K562 (cell line): ENCODE results near the gene CACNA1C.

Experiments
- BHLHE40 ChIP-seq: IDR thresholded peaks from 2 replicates; pipeline ENCODE4 v1.6.1; 2011; ENCODE audit warnings: low read length, improper control_type of control experiment
- CREB1 ChIP-seq, 2 experiments: sonication (generic) in 1 of 2; formaldehyde crosslinking in 1 of 2; IDR thresholded peaks; 2 replicates each; pipeline versions ENCODE4 v1.6.1 to v1.8.0; 2012 to 2022; ENCODE audit warnings: inconsistent platforms in 1 of 2, mild to moderate bottlenecking in 1 of 2, missing genetic modification reagents in 1 of 2, moderate library complexity in 1 of 2
- CREM ChIP-seq: IDR thresholded peaks from 2 replicates; pipeline ENCODE4 v1.6.1; 2014; ENCODE audit warnings: antibody characterized with exemption, low read depth
- EGR1 ChIP-seq: fragments of 450-650 bp; conservative IDR thresholded peaks from 2 replicates; pipeline ENCODE4 v1.6.1; 2017; ENCODE audit warnings: mild to moderate bottlenecking
- EZH2 ChIP-seq: IDR thresholded peaks from 2 replicates; pipeline ENCODE4 v1.6.1; 2012; ENCODE audit warnings: low read depth, mild to moderate bottlenecking, inconsistent platforms, low read length, borderline replicate concordance
- HMGXB4 ChIP-seq: sonication (generic); formaldehyde crosslinking; IDR thresholded peaks from 2 replicates; pipeline ENCODE4 v1.8.1; 2023; ENCODE audit warnings: mild to moderate bottlenecking, missing genetic modification reagents
- NFIC ChIP-seq: fragments of 450-650 bp; IDR thresholded peaks from 2 replicates; pipeline ENCODE4 v1.6.1; 2017; ENCODE audit warnings: mild to moderate bottlenecking, inconsistent platforms
- PBX2 ChIP-seq, 2 experiments: IDR thresholded peaks in 1 of 2; conservative IDR thresholded peaks in 1 of 2; 2 replicates each; pipeline ENCODE4 v1.6.1; 2016; ENCODE audit warnings: low read depth in 2 of 2, mild to moderate bottlenecking in 1 of 2, missing compliant biosample characterization in 1 of 2, missing genetic modification characterization in 1 of 2, moderate library complexity in 1 of 2
- PYGO2 ChIP-seq: fragments of 450-650 bp; IDR thresholded peaks from 2 replicates; pipeline ENCODE4 v1.6.1; 2016; ENCODE audit warnings: mild to moderate bottlenecking, missing genetic modification characterization, moderate library complexity, missing compliant biosample characterization
- RNF2 ChIP-seq: sonication (generic); IDR thresholded peaks from 2 replicates; pipeline ENCODE4 v1.6.1; 2016
- STAT5B ChIP-seq: fragments of 250-450 bp; sonication (Bioruptor Pico); IDR thresholded peaks from 2 replicates; pipeline ENCODE4 v1.8.0; 2021; ENCODE audit warnings: mild to moderate bottlenecking, inconsistent platforms
- TEAD2 ChIP-seq: fragments of 450-650 bp; IDR thresholded peaks from 2 replicates; pipeline ENCODE4 v1.6.1; 2016; ENCODE audit warnings: missing genetic modification characterization, control low read depth, missing compliant biosample characterization
- TEAD4 ChIP-seq, 2 experiments: sonication (generic) in 1 of 2; formaldehyde crosslinking in 1 of 2; IDR thresholded peaks; 2 replicates each; pipeline versions ENCODE4 v1.6.1 to v1.8.0; 2012 to 2022; ENCODE audit warnings: borderline replicate concordance in 1 of 2, inconsistent platforms in 1 of 2, low read length in 1 of 2, mild to moderate bottlenecking in 1 of 2, missing genetic modification reagents in 1 of 2
- TF ChIP-seq, protein P1 (sequence below), 3 experiments: IDR thresholded peaks in 2 of 3; conservative IDR thresholded peaks in 1 of 3; 2 replicates each; pipeline ENCODE4 v1.5.1; 2011 to 2012; ENCODE audit warnings: low read length in 3 of 3, mild to moderate bottlenecking in 3 of 3, control low read depth in 2 of 3, improper control_type of control experiment in 1 of 3, inconsistent platforms in 1 of 3, low read depth in 1 of 3, mixed read lengths in 1 of 3, moderate library complexity in 1 of 3; ENCODE audit not compliant: insufficient read depth in 2 of 3

DNA sequence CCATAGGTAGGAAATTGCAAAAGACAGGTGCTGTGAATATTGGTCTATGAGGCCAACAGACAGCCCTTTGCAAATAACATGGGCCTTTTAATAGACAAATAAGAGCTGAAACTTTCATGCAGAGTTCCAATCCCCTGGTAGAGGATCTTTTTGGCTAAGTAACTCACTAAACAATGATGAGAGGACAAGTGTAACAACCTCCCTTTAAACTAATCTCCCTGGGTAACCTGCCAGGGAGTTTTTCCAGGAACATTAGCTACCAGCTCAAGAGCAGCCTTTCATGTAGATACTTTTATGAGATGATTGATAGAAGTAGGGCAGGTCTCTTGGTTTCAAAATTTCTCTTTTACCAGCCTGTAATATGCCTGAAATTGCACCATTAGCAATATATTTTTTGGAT, 13.8 kb upstream of the CACNA1C start:
- no peak for TF ChIP-seq BHLHE40
- no peak for TF ChIP-seq RNF2
- TF ChIP-seq EGR1 = no peak
- TF ChIP-seq STAT5B (CRISPR knock-in tag) = no peak
- TF ChIP-seq NFIC = no peak
- TF ChIP-seq CREB1 (IDR thresholded peaks at IDR 0.05) = no peak
- TF ChIP-seq CREB1 (CRISPR knock-in tag; IDR thresholded peaks at IDR 0.05) = no peak
- TF ChIP-seq PYGO2 (tag) = no peak
- no peak for TF ChIP-seq CREM
- no peak for TF ChIP-seq TEAD2
- TF ChIP-seq, protein P1, sequence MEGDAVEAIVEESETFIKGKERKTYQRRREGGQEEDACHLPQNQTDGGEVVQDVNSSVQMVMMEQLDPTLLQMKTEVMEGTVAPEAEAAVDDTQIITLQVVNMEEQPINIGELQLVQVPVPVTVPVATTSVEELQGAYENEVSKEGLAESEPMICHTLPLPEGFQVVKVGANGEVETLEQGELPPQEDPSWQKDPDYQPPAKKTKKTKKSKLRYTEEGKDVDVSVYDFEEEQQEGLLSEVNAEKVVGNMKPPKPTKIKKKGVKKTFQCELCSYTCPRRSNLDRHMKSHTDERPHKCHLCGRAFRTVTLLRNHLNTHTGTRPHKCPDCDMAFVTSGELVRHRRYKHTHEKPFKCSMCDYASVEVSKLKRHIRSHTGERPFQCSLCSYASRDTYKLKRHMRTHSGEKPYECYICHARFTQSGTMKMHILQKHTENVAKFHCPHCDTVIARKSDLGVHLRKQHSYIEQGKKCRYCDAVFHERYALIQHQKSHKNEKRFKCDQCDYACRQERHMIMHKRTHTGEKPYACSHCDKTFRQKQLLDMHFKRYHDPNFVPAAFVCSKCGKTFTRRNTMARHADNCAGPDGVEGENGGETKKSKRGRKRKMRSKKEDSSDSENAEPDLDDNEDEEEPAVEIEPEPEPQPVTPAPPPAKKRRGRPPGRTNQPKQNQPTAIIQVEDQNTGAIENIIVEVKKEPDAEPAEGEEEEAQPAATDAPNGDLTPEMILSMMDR (IDR thresholded peaks at IDR 0.05 in 2 of 3, conservative IDR thresholded peaks at IDR 0.05 in 1 of 3; ENCODE audit: insufficient read depth in 2 of 3, low read depth in 1 of 3, low read length in 3 of 3) = no peak
- no peak for TF ChIP-seq HMGXB4 (CRISPR knock-in tag)
- no peak for TF ChIP-seq PBX2 (CRISPR knock-in tag; IDR thresholded peaks at IDR 0.05; ENCODE audit: low read depth)
- TF ChIP-seq PBX2 (tag; conservative IDR thresholded peaks at IDR 0.05; ENCODE audit: low read depth) = no peak
- TF ChIP-seq EZH2 = no peak
- TF ChIP-seq TEAD4 (IDR thresholded peaks at IDR 0.05; ENCODE audit: low read length) = no peak
- no peak for TF ChIP-seq TEAD4 (CRISPR knock-in tag; IDR thresholded peaks at IDR 0.05; ENCODE audit: borderline replicate concordance)
